NCI-H187 treated with DMSO at 0.1 percent for 48 hours (cell line): ENCODE measurements around the gene ARHGAP25.

ENCODE experiments used
- DNase-seq: peaks from one replicate; lab custom pipeline; 2025; lab: John Stamatoyannopoulos, UW

The ARHGAP25 gene

GRCh38 chr2:68834737-68835376 is 100.2 kb downstream of the ARHGAP25 start:
- no peak for DNase-seq

- no peak for DNase-seq
Observed at GRCh38 chr2:68835621-68836020, 101.0 kb downstream of the ARHGAP25 start.

GRCh38 chr2:68837164-68837860 is 102.7 kb downstream of the ARHGAP25 start:
- DNase-seq: no peak

- DNase-seq: no peak
Observed at GRCh38 chr2:68837861-68838341, 103.3 kb downstream of the ARHGAP25 start.

- DNase-seq: no peak
Observed at GRCh38 chr2:68838641-68839040, 104.0 kb downstream of the ARHGAP25 start.

GRCh38 chr2:68839260-68839833 is 104.7 kb downstream of the ARHGAP25 start:
- DNase-seq: no peak

GRCh38 chr2:68845043-68845442 is 110.4 kb downstream of the ARHGAP25 start:
- DNase-seq: no peak

GRCh38 chr2:68846091-68846490 is 111.5 kb downstream of the ARHGAP25 start:
- DNase-seq: no peak

- no peak for DNase-seq
Observed at GRCh38 chr2:68847751-68848150, 113.1 kb downstream of the ARHGAP25 start.

GRCh38 chr2:68849579-68850030 is 115.0 kb downstream of the ARHGAP25 start:
- DNase-seq: no peak

- no peak for DNase-seq
Observed at GRCh38 chr2:68850524-68850923, 115.9 kb downstream of the ARHGAP25 start.

GRCh38 chr2:68853035-68853434 is 118.4 kb downstream of the ARHGAP25 start:
- no peak for DNase-seq

- no peak for DNase-seq
Observed at GRCh38 chr2:68853915-68854314, 119.3 kb downstream of the ARHGAP25 start.

- no peak for DNase-seq
Observed at GRCh38 chr2:68854476-68854875, 119.9 kb downstream of the ARHGAP25 start.

- no peak for DNase-seq
Observed at GRCh38 chr2:68855550-68855949, 120.9 kb downstream of the ARHGAP25 start.

- no peak for DNase-seq
Observed at GRCh38 chr2:68857202-68857845, 122.7 kb downstream of the ARHGAP25 start.

- no peak for DNase-seq
Observed at GRCh38 chr2:68857855-68858456, 123.3 kb downstream of the ARHGAP25 start.

GRCh38 chr2:68860111-68860510 is 125.5 kb downstream of the ARHGAP25 start:
- DNase-seq: no peak

GRCh38 chr2:68861330-68861729 is 126.7 kb downstream of the ARHGAP25 start:
- DNase-seq: no peak

- no peak for DNase-seq
Observed at GRCh38 chr2:68862889-68863288, 128.3 kb downstream of the ARHGAP25 start.

GRCh38 chr2:68863996-68864395 is 129.4 kb downstream of the ARHGAP25 start:
- no peak for DNase-seq

GRCh38 chr2:68865108-68865507 is 130.5 kb downstream of the ARHGAP25 start:
- no peak for DNase-seq
